Caco-2 (cell line): Measurements from ENCODE around the gene ERICH6. TPM values are rescaled to one million over a fixed set of nuclear protein-coding genes. Genes with fewer than 3 reads are reported as not detected.

Experiments
- BruUV-seq: library from RNA; stranded (reverse); fragments of 400-500 nt; replicated peaks from 2 replicates; lab custom pipeline; 2021; lab: Mats Ljungman, UMichigan
- CTCF ChIA-PET: fragments of 300-600 bp; sonication (Branson Sonifier 250); formaldehyde crosslinking; loops from one replicate; lab custom pipeline; 2022; ENCODE audit warnings: antibody characterized with exemption; lab: Charles Lee
- POLR2A ChIA-PET: fragments of 300-600 bp; sonication (Branson Sonifier 250); formaldehyde crosslinking; loops from one replicate; lab custom pipeline; 2022; ENCODE audit warnings: antibody characterized with exemption; lab: Charles Lee
- DNase-seq, 2 experiments: peaks; one replicate each; pipeline versions ENCODE4 v3.0.0 to v3.0.0-alpha.2; 2020 to 2022
- H3K27me3 ChIP-seq: replicated peaks from 2 replicates; pipeline ENCODE4 v1.6.0; 2011; ENCODE audit warnings: low read length; ENCODE audit not compliant: control insufficient read depth, insufficient read depth
- H3K36me3 ChIP-seq: 2 replicates; pipeline ENCODE4 v1.5.1; 2011; ENCODE audit warnings: low read length; ENCODE audit not compliant: control insufficient read depth, insufficient read depth
- H3K4me1 ChIP-seq: fragments of 250-450 bp; sonication (Bioruptor Pico); 2 replicates; pipeline ENCODE4 v1.5.1; 2020; ENCODE audit warnings: mild to moderate bottlenecking
- H3K4me3 ChIP-seq: 2 replicates; pipeline ENCODE4 v1.5.1; 2011; ENCODE audit warnings: low read depth, mild to moderate bottlenecking, control low read depth, low read length
- H3K9me3 ChIP-seq: fragments of 250-450 bp; sonication (Bioruptor Pico); 2 replicates; pipeline ENCODE4 v1.5.1; 2020; ENCODE audit warnings: mild to moderate bottlenecking, moderate library complexity
- H3K27ac Mint-ChIP-seq: one replicate; pipeline ENCODE4 v1.8.0; 2022; ENCODE audit warnings: mixed read lengths; ENCODE audit not compliant: unreplicated experiment
- H3K27me3 Mint-ChIP-seq: one replicate; pipeline ENCODE4 v1.8.0; 2022; ENCODE audit warnings: mixed read lengths; ENCODE audit not compliant: insufficient read depth, unreplicated experiment
- H3K36me3 Mint-ChIP-seq: one replicate; pipeline ENCODE4 v1.8.0; 2022; ENCODE audit warnings: mild to moderate bottlenecking, mixed read lengths; ENCODE audit not compliant: insufficient read depth, unreplicated experiment
- H3K4me1 Mint-ChIP-seq: one replicate; pipeline ENCODE4 v1.8.0; 2022; ENCODE audit warnings: low read depth, mixed read lengths; ENCODE audit not compliant: unreplicated experiment
- H3K4me3 Mint-ChIP-seq: one replicate; pipeline ENCODE4 v1.8.0; 2022; ENCODE audit warnings: mild to moderate bottlenecking, moderate library complexity, mixed read lengths; ENCODE audit not compliant: unreplicated experiment
- H3K9me3 Mint-ChIP-seq: one replicate; pipeline ENCODE4 v1.8.0; 2022; ENCODE audit warnings: mixed read lengths; ENCODE audit not compliant: unreplicated experiment
- intact Hi-C: fragments of 100-400 bp; cut with micrococcal nuclease; formaldehyde crosslinking; loops from one replicate; pipeline ENCODE4 v1.10.0; 2022; ENCODE audit not compliant: unreplicated experiment
- total RNA-seq: library from RNA; stranded (reverse); gene quantifications from 2 replicates; pipeline ENCODE4 v1.2.3, GENCODE V29; 2022
- TF ChIP-seq, protein P1 (sequence below), 2 experiments: fragments of 200-600 bp in 1 of 2; IDR thresholded peaks; 1 replicate in 1 of 2; 2 replicates in 1 of 2; pipeline versions ENCODE4 v1.5.1 to v1.8.0; 2011 to 2022; ENCODE audit warnings: antibody characterized with exemption in 1 of 2, control low read depth in 1 of 2, inconsistent platforms in 1 of 2, low read depth in 1 of 2, low read length in 1 of 2, mild to moderate bottlenecking in 1 of 2, moderate library complexity in 1 of 2; ENCODE audit not compliant: insufficient read depth in 1 of 2, severe bottlenecking in 1 of 2, unreplicated experiment in 1 of 2

ERICH6 gene
- total RNA-seq, 1 experiment from 2014 or later = not detected

DNA sequence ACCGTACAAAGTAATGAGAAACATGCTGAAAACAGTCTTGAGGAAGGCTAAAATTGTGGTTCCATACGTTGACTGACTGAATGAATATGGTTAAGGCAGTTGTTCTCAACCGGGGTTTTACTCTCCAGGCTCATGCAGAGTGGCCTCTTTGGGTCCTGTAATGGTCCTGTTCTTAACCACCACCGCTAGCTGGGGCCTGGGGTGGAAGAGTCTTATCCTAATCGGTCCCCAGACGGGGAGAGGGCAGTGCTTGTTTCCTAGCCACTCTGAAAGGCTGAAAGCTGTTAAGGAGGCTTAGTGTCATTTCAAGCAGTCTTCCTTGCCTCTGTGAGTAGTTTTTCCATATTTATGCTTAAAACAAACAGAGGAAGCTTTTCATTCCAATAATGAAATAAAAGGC lies 68.6 kb downstream of the ERICH6 start:
- H3K4me1 ChIP-seq = no peaks in the 10 kb centered on the region

DNA sequence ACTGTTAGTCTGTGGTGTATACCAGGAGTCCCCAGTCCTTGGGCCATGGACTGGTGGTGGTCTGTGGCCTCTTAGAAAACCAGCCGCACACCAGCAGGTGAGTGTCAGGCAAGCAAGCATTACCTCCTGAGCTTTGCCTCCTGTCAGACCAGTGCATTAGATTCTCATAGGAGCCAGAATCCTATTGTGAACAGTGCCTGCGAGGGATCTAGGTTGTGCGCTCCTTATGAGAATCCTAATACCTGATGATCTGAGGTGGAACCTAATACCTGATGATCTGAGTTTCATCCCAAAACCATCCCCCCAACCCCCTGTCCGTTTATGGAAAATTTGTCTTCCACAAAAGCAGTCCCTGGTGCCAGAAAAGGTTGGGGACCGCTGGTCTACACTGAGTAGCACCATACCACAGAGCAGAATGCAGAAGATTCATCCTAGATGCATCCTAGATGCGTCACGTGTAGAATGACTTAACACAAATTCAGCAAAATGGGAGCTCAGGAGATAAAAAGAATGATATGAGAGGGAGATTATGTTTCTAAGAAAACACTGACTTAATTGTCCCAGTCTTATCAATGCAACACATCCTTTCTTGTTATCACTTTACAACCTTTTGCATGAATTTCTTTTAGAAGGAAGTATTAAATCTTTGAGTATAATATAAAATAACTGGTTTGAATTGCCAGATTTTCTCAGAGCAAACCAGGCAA lies 72.1 kb downstream of the ERICH6 start:
- CTCF ChIA-PET = no interaction called here
- Mint-ChIP-seq H3K36me3 (peaks cover 6% of the 10 kb centered on the region), H3K27ac (no peak overlapping the region), H3K4me3 (no peak overlapping the region), H3K4me1 (no peaks in the 10 kb centered on the region), H3K27me3 (no peaks in the 10 kb centered on the region), H3K9me3 (no peaks in the 10 kb centered on the region)
- no peaks in the 10 kb centered on the region; the same call in 1 of the 2 replicates for H3K36me3 ChIP-seq
- no peak overlapping the region for H3K4me3 ChIP-seq
- POLR2A ChIA-PET = no interaction called here
- no peaks in the 10 kb centered on the region for H3K4me1 ChIP-seq
- TF ChIP-seq, protein P1, sequence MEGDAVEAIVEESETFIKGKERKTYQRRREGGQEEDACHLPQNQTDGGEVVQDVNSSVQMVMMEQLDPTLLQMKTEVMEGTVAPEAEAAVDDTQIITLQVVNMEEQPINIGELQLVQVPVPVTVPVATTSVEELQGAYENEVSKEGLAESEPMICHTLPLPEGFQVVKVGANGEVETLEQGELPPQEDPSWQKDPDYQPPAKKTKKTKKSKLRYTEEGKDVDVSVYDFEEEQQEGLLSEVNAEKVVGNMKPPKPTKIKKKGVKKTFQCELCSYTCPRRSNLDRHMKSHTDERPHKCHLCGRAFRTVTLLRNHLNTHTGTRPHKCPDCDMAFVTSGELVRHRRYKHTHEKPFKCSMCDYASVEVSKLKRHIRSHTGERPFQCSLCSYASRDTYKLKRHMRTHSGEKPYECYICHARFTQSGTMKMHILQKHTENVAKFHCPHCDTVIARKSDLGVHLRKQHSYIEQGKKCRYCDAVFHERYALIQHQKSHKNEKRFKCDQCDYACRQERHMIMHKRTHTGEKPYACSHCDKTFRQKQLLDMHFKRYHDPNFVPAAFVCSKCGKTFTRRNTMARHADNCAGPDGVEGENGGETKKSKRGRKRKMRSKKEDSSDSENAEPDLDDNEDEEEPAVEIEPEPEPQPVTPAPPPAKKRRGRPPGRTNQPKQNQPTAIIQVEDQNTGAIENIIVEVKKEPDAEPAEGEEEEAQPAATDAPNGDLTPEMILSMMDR (IDR thresholded peaks at IDR 0.05; ENCODE audit: insufficient read depth in 1 of 2, low read depth in 1 of 2, low read length in 1 of 2, severe bottlenecking in 1 of 2, unreplicated experiment in 1 of 2) = no peak
- no peaks in the 10 kb centered on the region for H3K27me3 ChIP-seq
- intact Hi-C loops = no loop called here
- DNase-seq = no peak
- H3K9me3 ChIP-seq = no peaks in the 10 kb centered on the region
- BruUV-seq = no TSS peak

More for the DNA sequence above, 68.6 kb downstream of the ERICH6 start:
- TF ChIP-seq, protein P1 (IDR thresholded peaks at IDR 0.05; ENCODE audit: insufficient read depth in 1 of 2, low read depth in 1 of 2, low read length in 1 of 2, severe bottlenecking in 1 of 2, unreplicated experiment in 1 of 2) = no peak
- Histone ChIP-seq H3K4me3 (no peak overlapping the region), H3K27me3 (no peaks in the 10 kb centered on the region), H3K36me3 (no peaks in the 10 kb centered on the region; the same call in 1 of the 2 replicates), H3K9me3 (no peaks in the 10 kb centered on the region)
- H3K27ac Mint-ChIP-seq = no peak overlapping the region
- no peaks in the 10 kb centered on the region for H3K4me1 Mint-ChIP-seq
- BruUV-seq = no TSS peak
- ChIA-PET POLR2A (no interaction called here), CTCF (no interaction called here)
- H3K9me3 Mint-ChIP-seq = no peaks in the 10 kb centered on the region
- peaks cover 5% of the 10 kb centered on the region for H3K36me3 Mint-ChIP-seq
- no peak for DNase-seq
- no peak overlapping the region for H3K4me3 Mint-ChIP-seq
- intact Hi-C loops = no loop called here
- H3K27me3 Mint-ChIP-seq = no peaks in the 10 kb centered on the region

DNA sequence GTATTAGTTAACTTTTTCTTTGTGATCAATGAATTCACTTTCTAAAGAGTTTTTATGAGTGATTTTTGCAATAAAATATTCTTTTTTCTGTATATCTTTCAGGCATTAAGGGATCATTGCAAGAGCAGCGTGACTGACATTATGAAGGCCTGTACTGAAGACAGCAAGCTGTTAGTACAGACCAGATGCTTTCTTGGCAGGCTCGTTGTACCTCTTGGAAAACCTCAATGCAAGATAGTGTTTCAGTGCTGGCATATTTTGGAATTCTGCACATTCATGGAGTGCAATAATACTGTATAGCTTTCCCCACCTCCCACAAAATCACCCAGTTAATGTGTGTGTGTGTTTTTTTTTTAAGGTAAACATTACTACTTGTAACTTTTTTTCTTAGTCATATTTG lies 76.2 kb downstream of the ERICH6 start:
- TF ChIP-seq, protein P1 (IDR thresholded peaks at IDR 0.05; ENCODE audit: insufficient read depth in 1 of 2, low read depth in 1 of 2, low read length in 1 of 2, severe bottlenecking in 1 of 2, unreplicated experiment in 1 of 2) = no peak
- ChIA-PET POLR2A (no interaction called here), CTCF (no interaction called here)
- peaks cover 28% of the 10 kb centered on the region for H3K36me3 Mint-ChIP-seq
- no peaks in the 10 kb centered on the region for H3K4me1 Mint-ChIP-seq
- no peaks in the 10 kb centered on the region for H3K27me3 Mint-ChIP-seq
- Histone ChIP-seq H3K4me3 (no peak overlapping the region), H3K9me3 (no peaks in the 10 kb centered on the region), H3K36me3 (no peaks in the 10 kb centered on the region; the same call in 1 of the 2 replicates), H3K4me1 (no peaks in the 10 kb centered on the region), H3K27me3 (no peaks in the 10 kb centered on the region)
- no peak for DNase-seq
- no peaks in the 10 kb centered on the region for H3K9me3 Mint-ChIP-seq
- intact Hi-C loops = no loop called here
- no TSS peak for BruUV-seq
- no peak overlapping the region for H3K27ac Mint-ChIP-seq
- H3K4me3 Mint-ChIP-seq = no peak overlapping the region
